WTC11 (cell line): Measurements from ENCODE around the gene MSH3. TPM values are rescaled to one million over a fixed set of nuclear protein-coding genes. Genes with fewer than 3 reads are reported as not detected.

Experiments used
- ATAC-seq: fragments of 200-7000 bp; cut with Tn5 transposase; 2 replicates; pipeline ENCODE4 v1.10.0; 2021; ENCODE audit warnings: mild to moderate bottlenecking, moderate library complexity
- CTCF ChIA-PET: fragments of 300-600 bp; sonication (Branson Sonifier 250); formaldehyde crosslinking; loops from one replicate; lab custom pipeline; 2021; ENCODE audit warnings: antibody characterized with exemption; lab: Charles Lee
- POLR2A ChIA-PET: fragments of 350-600 bp; sonication (Branson Sonifier 250); formaldehyde crosslinking; loops from one replicate; lab custom pipeline; 2021; ENCODE audit warnings: antibody characterized with exemption; lab: Charles Lee
- DNase-seq: peaks from one replicate; pipeline ENCODE4 v3.0.0; 2021; ENCODE audit warnings: low spot score
- H3K27ac Mint-ChIP-seq: 2 replicates; pipeline ENCODE4 v1.8.0; 2021; ENCODE audit warnings: mixed read lengths
- H3K27me3 Mint-ChIP-seq: 2 replicates; pipeline ENCODE4 v1.8.0; 2021; ENCODE audit warnings: low read depth, mild to moderate bottlenecking, moderate library complexity, mixed read lengths
- H3K36me3 Mint-ChIP-seq: 2 replicates; pipeline ENCODE4 v1.8.0; 2021; ENCODE audit warnings: mixed read lengths
- H3K4me1 Mint-ChIP-seq: 2 replicates; pipeline ENCODE4 v1.8.0; 2022; ENCODE audit warnings: mixed read lengths
- H3K4me3 Mint-ChIP-seq: 2 replicates; pipeline ENCODE4 v1.8.0; 2021; ENCODE audit warnings: mild to moderate bottlenecking, moderate library complexity, mixed read lengths
- H3K9me3 Mint-ChIP-seq: 2 replicates; pipeline ENCODE4 v1.8.0; 2021; ENCODE audit warnings: mixed read lengths
- CBFB ChIP-seq: sonication (generic); formaldehyde crosslinking; IDR thresholded peaks from 2 replicates; pipeline ENCODE4 v1.8.1; 2022; ENCODE audit warnings: mild to moderate bottlenecking, low read depth, missing genetic modification reagents
- CREB1 ChIP-seq: sonication (generic); formaldehyde crosslinking; IDR thresholded peaks from 2 replicates; pipeline ENCODE4 v1.8.0; 2023; ENCODE audit warnings: mild to moderate bottlenecking, missing genetic modification reagents
- FOXJ3 ChIP-seq: sonication (generic); formaldehyde crosslinking; IDR thresholded peaks from 2 replicates; pipeline ENCODE4 v1.9.0; 2021; ENCODE audit warnings: missing genetic modification reagents, mild to moderate bottlenecking, borderline replicate concordance
- FOXP1 ChIP-seq: sonication (generic); formaldehyde crosslinking; IDR thresholded peaks from 2 replicates; pipeline ENCODE4 v1.8.0; 2022; ENCODE audit warnings: missing genetic modification reagents, mild to moderate bottlenecking, moderate library complexity, borderline replicate concordance
- GRHL2 ChIP-seq: fragments of 250-450 bp; sonication (Bioruptor Pico); IDR thresholded peaks from 2 replicates; pipeline ENCODE4 v1.8.0; 2022; ENCODE audit warnings: mild to moderate bottlenecking, moderate library complexity; ENCODE audit not compliant: insufficient replicate concordance, severe bottlenecking
- KAT7 ChIP-seq: sonication (generic); formaldehyde crosslinking; IDR thresholded peaks from 2 replicates; pipeline ENCODE4 v1.8.1; 2023; ENCODE audit warnings: missing genetic modification reagents, mild to moderate bottlenecking, borderline replicate concordance
- NR1H2 ChIP-seq: sonication (generic); formaldehyde crosslinking; IDR thresholded peaks from 2 replicates; pipeline ENCODE4 v1.9.0; 2021; ENCODE audit warnings: mild to moderate bottlenecking, moderate library complexity, missing genetic modification reagents
- SMAD3 ChIP-seq: sonication (generic); formaldehyde crosslinking; IDR thresholded peaks from 2 replicates; pipeline ENCODE4 v1.8.0; 2022; ENCODE audit warnings: missing genetic modification reagents, mild to moderate bottlenecking, borderline replicate concordance
- SMAD4 ChIP-seq: sonication (generic); formaldehyde crosslinking; IDR thresholded peaks from 2 replicates; pipeline ENCODE4 v1.8.0; 2022; ENCODE audit warnings: mild to moderate bottlenecking, missing genetic modification reagents
- TCF7 ChIP-seq: sonication (generic); formaldehyde crosslinking; IDR thresholded peaks from 2 replicates; pipeline ENCODE4 v1.8.0; 2022; ENCODE audit warnings: mild to moderate bottlenecking, low read depth, missing genetic modification reagents, moderate library complexity
- ZNF138 ChIP-seq: sonication (generic); formaldehyde crosslinking; conservative IDR thresholded peaks from 2 replicates; pipeline ENCODE4 v1.8.1; 2022; ENCODE audit warnings: mild to moderate bottlenecking, moderate library complexity, missing genetic modification reagents
- ZNF263 ChIP-seq: sonication (generic); formaldehyde crosslinking; IDR thresholded peaks from 2 replicates; pipeline ENCODE4 v1.8.1; 2022; ENCODE audit warnings: low read depth, mild to moderate bottlenecking, moderate library complexity, missing genetic modification reagents
- total RNA-seq: library from RNA; stranded (reverse); gene quantifications from 3 replicates; pipeline ENCODE4 v1.2.3, GENCODE V29; 2021
- TF ChIP-seq, protein P1 (sequence below): fragments of 250-450 bp; sonication (Bioruptor Pico); IDR thresholded peaks from 2 replicates; pipeline ENCODE4 v1.9.0; 2021; ENCODE audit warnings: mild to moderate bottlenecking
- TF ChIP-seq, protein P2 (sequence below): sonication (generic); formaldehyde crosslinking; IDR thresholded peaks from 2 replicates; pipeline ENCODE4 v1.8.1; 2023; ENCODE audit warnings: mild to moderate bottlenecking, moderate library complexity, missing genetic modification reagents
- TF ChIP-seq, protein P3 (sequence below): sonication (generic); formaldehyde crosslinking; IDR thresholded peaks from 2 replicates; pipeline ENCODE4 v1.8.1; 2023; ENCODE audit warnings: mild to moderate bottlenecking, missing genetic modification reagents, borderline replicate concordance
- TF ChIP-seq, protein P4 (sequence below): sonication (generic); formaldehyde crosslinking; conservative IDR thresholded peaks from 2 replicates; pipeline ENCODE4 v1.8.1; 2023; ENCODE audit warnings: mild to moderate bottlenecking, low read depth, missing genetic modification reagents, moderate library complexity
- TF ChIP-seq, protein P5 (sequence below): sonication (generic); formaldehyde crosslinking; IDR thresholded peaks from 2 replicates; pipeline ENCODE4 v1.8.1; 2022; ENCODE audit warnings: low read depth, missing genetic modification reagents, borderline replicate concordance
- TF ChIP-seq, protein P6 (sequence below): sonication (generic); formaldehyde crosslinking; IDR thresholded peaks from 2 replicates; pipeline ENCODE4 v1.8.1; 2022; ENCODE audit warnings: mild to moderate bottlenecking, moderate library complexity, missing genetic modification reagents
- TF ChIP-seq, protein P7 (sequence below): sonication (generic); formaldehyde crosslinking; conservative IDR thresholded peaks from 2 replicates; pipeline ENCODE4 v1.8.1; 2022; ENCODE audit warnings: mild to moderate bottlenecking, missing genetic modification reagents

The MSH3 gene
- total RNA-seq, 1 experiment from 2014 or later = 14.6 TPM

DNA sequence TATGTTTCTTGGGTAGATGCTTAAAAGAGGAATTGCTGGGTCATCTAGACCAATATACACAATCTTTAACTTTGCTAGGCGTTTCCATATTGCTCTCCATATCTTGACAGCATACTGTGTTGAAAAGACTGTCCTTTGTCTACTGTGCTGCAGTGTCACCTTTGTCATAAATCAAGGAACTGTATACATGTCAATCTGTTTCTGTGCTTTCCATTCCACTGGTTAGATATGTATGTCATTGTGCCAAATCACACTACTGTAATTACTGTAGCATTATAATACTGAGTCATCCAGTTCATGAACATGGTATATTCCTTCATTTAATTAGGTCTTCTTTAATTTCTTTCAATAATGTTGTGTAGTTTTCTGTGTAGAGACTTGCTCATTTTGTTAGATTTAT is 156.0 kb downstream of the MSH3 start:
- ChIA-PET CTCF (no interaction called here), POLR2A (no interaction called here)
- no peaks in the 10 kb centered on the region for H3K9me3 Mint-ChIP-seq
- no peaks in the 10 kb centered on the region for H3K36me3 Mint-ChIP-seq
- TF ChIP-seq, protein P1, sequence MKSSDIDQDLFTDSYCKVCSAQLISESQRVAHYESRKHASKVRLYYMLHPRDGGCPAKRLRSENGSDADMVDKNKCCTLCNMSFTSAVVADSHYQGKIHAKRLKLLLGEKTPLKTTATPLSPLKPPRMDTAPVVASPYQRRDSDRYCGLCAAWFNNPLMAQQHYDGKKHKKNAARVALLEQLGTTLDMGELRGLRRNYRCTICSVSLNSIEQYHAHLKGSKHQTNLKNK (CRISPR knock-in tag) = no peak
- TF ChIP-seq, protein P2, sequence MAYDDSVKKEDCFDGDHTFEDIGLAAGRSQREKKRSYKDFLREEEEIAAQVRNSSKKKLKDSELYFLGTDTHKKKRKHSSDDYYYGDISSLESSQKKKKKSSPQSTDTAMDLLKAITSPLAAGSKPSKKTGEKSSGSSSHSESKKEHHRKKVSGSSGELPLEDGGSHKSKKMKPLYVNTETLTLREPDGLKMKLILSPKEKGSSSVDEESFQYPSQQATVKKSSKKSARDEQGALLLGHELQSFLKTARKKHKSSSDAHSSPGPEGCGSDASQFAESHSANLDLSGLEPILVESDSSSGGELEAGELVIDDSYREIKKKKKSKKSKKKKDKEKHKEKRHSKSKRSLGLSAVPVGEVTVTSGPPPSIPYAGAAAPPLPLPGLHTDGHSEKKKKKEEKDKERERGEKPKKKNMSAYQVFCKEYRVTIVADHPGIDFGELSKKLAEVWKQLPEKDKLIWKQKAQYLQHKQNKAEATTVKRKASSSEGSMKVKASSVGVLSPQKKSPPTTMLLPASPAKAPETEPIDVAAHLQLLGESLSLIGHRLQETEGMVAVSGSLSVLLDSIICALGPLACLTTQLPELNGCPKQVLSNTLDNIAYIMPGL = no peak
- no peak for TF ChIP-seq CREB1 (CRISPR knock-in tag)
- H3K4me3 Mint-ChIP-seq = no peak overlapping the region
- H3K4me1 Mint-ChIP-seq = peaks cover 3% of the 10 kb centered on the region
- H3K27me3 Mint-ChIP-seq = no peaks in the 10 kb centered on the region
- H3K27ac Mint-ChIP-seq = no peak overlapping the region
- no peak for DNase-seq
- no peak for ATAC-seq

DNA sequence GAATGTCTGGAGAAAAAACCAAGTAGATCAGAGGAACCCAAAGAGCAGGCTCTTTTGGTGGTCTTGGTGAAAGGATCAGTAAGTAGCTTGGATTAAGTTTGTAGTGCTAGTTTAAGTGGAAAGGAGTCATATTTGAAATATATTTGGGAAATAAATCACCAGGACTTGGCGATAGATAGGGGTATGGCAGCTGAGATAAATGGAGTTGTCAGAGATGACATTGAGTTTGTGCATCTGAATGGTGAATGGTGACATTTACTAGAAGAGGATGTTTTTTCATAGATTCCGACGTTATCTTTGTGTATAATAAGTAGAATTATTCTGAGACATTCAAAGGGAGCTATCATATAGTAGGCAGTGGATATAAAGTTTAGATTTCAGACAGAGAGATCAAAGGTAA is 162.1 kb downstream of the MSH3 start:
- DNase-seq = no peak
- CTCF ChIA-PET = no interaction called here
- Mint-ChIP-seq H3K27me3 (no peaks in the 10 kb centered on the region), H3K27ac (no peak overlapping the region), H3K36me3 (peaks cover 4% of the 10 kb centered on the region), H3K4me3 (no peak overlapping the region), H3K4me1 (peaks cover 7% of the 10 kb centered on the region), H3K9me3 (peaks cover 10% of the 10 kb centered on the region; the same call in 1 of the 2 replicates)
- POLR2A ChIA-PET = interaction anchor here (0.5 kb wide), 1 partner anchor 417 kb away, joined by 5 read pairs; no protein-coding TSS in a partner anchor
- no peak for ATAC-seq
- TF ChIP-seq KAT7 (CRISPR knock-in tag) (no peak), SMAD3 (CRISPR knock-in tag) (no peak), FOXJ3 (CRISPR knock-in tag) (no peak), CBFB (CRISPR knock-in tag) (no peak), ZNF263 (CRISPR knock-in tag) (no peak), FOXP1 (no peak), GRHL2 (no peak), ZNF138 (CRISPR knock-in tag) (no peak), NR1H2 (CRISPR knock-in tag) (no peak), TCF7 (no peak), SMAD4 (CRISPR knock-in tag) (no peak)
- TF ChIP-seq, protein P3, sequence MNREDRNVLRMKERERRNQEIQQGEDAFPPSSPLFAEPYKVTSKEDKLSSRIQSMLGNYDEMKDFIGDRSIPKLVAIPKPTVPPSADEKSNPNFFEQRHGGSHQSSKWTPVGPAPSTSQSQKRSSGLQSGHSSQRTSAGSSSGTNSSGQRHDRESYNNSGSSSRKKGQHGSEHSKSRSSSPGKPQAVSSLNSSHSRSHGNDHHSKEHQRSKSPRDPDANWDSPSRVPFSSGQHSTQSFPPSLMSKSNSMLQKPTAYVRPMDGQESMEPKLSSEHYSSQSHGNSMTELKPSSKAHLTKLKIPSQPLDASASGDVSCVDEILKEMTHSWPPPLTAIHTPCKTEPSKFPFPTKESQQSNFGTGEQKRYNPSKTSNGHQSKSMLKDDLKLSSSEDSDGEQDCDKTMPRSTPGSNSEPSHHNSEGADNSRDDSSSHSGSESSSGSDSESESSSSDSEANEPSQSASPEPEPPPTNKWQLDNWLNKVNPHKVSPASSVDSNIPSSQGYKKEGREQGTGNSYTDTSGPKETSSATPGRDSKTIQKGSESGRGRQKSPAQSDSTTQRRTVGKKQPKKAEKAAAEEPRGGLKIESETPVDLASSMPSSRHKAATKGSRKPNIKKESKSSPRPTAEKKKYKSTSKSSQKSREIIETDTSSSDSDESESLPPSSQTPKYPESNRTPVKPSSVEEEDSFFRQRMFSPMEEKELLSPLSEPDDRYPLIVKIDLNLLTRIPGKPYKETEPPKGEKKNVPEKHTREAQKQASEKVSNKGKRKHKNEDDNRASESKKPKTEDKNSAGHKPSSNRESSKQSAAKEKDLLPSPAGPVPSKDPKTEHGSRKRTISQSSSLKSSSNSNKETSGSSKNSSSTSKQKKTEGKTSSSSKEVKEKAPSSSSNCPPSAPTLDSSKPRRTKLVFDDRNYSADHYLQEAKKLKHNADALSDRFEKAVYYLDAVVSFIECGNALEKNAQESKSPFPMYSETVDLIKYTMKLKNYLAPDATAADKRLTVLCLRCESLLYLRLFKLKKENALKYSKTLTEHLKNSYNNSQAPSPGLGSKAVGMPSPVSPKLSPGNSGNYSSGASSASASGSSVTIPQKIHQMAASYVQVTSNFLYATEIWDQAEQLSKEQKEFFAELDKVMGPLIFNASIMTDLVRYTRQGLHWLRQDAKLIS (CRISPR knock-in tag) = no peak
- TF ChIP-seq, protein P4, sequence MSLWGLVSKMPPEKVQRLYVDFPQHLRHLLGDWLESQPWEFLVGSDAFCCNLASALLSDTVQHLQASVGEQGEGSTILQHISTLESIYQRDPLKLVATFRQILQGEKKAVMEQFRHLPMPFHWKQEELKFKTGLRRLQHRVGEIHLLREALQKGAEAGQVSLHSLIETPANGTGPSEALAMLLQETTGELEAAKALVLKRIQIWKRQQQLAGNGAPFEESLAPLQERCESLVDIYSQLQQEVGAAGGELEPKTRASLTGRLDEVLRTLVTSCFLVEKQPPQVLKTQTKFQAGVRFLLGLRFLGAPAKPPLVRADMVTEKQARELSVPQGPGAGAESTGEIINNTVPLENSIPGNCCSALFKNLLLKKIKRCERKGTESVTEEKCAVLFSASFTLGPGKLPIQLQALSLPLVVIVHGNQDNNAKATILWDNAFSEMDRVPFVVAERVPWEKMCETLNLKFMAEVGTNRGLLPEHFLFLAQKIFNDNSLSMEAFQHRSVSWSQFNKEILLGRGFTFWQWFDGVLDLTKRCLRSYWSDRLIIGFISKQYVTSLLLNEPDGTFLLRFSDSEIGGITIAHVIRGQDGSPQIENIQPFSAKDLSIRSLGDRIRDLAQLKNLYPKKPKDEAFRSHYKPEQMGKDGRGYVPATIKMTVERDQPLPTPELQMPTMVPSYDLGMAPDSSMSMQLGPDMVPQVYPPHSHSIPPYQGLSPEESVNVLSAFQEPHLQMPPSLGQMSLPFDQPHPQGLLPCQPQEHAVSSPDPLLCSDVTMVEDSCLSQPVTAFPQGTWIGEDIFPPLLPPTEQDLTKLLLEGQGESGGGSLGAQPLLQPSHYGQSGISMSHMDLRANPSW = no peak
- TF ChIP-seq, protein P5, sequence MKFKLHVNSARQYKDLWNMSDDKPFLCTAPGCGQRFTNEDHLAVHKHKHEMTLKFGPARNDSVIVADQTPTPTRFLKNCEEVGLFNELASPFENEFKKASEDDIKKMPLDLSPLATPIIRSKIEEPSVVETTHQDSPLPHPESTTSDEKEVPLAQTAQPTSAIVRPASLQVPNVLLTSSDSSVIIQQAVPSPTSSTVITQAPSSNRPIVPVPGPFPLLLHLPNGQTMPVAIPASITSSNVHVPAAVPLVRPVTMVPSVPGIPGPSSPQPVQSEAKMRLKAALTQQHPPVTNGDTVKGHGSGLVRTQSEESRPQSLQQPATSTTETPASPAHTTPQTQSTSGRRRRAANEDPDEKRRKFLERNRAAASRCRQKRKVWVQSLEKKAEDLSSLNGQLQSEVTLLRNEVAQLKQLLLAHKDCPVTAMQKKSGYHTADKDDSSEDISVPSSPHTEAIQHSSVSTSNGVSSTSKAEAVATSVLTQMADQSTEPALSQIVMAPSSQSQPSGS = no peak
- TF ChIP-seq, protein P6, sequence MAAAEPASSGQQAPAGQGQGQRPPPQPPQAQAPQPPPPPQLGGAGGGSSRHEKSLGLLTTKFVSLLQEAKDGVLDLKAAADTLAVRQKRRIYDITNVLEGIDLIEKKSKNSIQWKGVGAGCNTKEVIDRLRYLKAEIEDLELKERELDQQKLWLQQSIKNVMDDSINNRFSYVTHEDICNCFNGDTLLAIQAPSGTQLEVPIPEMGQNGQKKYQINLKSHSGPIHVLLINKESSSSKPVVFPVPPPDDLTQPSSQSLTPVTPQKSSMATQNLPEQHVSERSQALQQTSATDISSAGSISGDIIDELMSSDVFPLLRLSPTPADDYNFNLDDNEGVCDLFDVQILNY (CRISPR knock-in tag) = no peak
- TF ChIP-seq, protein P7, sequence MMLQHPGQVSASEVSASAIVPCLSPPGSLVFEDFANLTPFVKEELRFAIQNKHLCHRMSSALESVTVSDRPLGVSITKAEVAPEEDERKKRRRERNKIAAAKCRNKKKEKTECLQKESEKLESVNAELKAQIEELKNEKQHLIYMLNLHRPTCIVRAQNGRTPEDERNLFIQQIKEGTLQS = no peak
- TF ChIP-seq, protein P1 (CRISPR knock-in tag) = no peak
